Measurements from ENCODE around the gene WFS1.

- TF ChIP-seq CTCF (IDR thresholded peaks at IDR 0.05) (no peak), POLR2A (IDR thresholded peaks at IDR 0.05) (no peak), EP300 (IDR thresholded peaks at IDR 0.05) (no peak)
Observed at GRCh38 chr4:6227412-6228157, 42.1 kb upstream of the WFS1 start.
